AG04449 (cell line): ENCODE data around the gene SBF1.

ENCODE experiments used
- CTCF ChIA-PET: fragments of 350-600 bp; formaldehyde crosslinking; extraction: SDS; loops from one replicate; lab custom pipeline; 2021; ENCODE audit warnings: antibody characterized with exemption; lab: Yijun Ruan, JAX
- POLR2A ChIA-PET: fragments of 400-600, 350-600 bp; formaldehyde crosslinking; extraction: SDS; loops from one replicate; lab custom pipeline; 2020; ENCODE audit warnings: antibody characterized with exemption, inconsistent platforms; lab: Yijun Ruan, JAX
- DNase-seq: peaks from one replicate; pipeline ENCODE4 v3.0.0-alpha.2; 2010; ENCODE audit warnings: low read depth, low spot score
- H3K4me3 ChIP-seq: 2 replicates; pipeline ENCODE4 v1.5.1; 2011; ENCODE audit warnings: low read depth, mild to moderate bottlenecking, control low read depth, low read length
- TF ChIP-seq, protein P1 (sequence below): IDR thresholded peaks from one replicate; pipeline ENCODE4 v1.5.1; 2011; ENCODE audit warnings: mild to moderate bottlenecking, moderate library complexity, low read length, control low read depth, inconsistent platforms; ENCODE audit not compliant: insufficient read depth; ENCODE audit errors: missing control alignments

The SBF1 gene

DNA sequence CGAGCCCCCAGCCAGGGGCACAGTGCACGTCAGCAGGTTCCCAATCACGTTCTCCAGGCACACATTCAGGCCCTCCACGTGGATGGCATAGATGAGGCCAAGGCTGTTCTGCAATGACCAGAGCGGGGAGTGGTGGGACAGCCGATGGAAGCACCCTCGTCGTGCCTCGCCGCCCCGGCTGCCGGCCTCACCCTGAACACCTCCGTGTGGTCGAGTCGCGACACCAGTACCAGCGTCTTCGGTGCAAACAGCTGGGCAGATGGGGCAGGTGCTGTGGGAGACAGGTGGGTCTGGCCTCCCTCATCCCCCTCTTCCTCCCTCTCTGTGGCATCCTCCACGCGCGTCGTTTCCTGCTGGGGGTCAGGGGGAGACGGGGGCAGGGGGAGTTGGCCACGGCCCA lies 7.5 kb downstream of the SBF1 start:
- no peak for DNase-seq
- TF ChIP-seq, protein P1, sequence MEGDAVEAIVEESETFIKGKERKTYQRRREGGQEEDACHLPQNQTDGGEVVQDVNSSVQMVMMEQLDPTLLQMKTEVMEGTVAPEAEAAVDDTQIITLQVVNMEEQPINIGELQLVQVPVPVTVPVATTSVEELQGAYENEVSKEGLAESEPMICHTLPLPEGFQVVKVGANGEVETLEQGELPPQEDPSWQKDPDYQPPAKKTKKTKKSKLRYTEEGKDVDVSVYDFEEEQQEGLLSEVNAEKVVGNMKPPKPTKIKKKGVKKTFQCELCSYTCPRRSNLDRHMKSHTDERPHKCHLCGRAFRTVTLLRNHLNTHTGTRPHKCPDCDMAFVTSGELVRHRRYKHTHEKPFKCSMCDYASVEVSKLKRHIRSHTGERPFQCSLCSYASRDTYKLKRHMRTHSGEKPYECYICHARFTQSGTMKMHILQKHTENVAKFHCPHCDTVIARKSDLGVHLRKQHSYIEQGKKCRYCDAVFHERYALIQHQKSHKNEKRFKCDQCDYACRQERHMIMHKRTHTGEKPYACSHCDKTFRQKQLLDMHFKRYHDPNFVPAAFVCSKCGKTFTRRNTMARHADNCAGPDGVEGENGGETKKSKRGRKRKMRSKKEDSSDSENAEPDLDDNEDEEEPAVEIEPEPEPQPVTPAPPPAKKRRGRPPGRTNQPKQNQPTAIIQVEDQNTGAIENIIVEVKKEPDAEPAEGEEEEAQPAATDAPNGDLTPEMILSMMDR: no peak
- ChIA-PET CTCF (interaction anchor here (0.6 to 1.4 kb wide), 2 partner anchors 17 to 101 kb away, joined by 3 read pairs; no protein-coding TSS in a partner anchor), POLR2A (no interaction called here)
- no peak overlapping the region for H3K4me3 ChIP-seq

DNA sequence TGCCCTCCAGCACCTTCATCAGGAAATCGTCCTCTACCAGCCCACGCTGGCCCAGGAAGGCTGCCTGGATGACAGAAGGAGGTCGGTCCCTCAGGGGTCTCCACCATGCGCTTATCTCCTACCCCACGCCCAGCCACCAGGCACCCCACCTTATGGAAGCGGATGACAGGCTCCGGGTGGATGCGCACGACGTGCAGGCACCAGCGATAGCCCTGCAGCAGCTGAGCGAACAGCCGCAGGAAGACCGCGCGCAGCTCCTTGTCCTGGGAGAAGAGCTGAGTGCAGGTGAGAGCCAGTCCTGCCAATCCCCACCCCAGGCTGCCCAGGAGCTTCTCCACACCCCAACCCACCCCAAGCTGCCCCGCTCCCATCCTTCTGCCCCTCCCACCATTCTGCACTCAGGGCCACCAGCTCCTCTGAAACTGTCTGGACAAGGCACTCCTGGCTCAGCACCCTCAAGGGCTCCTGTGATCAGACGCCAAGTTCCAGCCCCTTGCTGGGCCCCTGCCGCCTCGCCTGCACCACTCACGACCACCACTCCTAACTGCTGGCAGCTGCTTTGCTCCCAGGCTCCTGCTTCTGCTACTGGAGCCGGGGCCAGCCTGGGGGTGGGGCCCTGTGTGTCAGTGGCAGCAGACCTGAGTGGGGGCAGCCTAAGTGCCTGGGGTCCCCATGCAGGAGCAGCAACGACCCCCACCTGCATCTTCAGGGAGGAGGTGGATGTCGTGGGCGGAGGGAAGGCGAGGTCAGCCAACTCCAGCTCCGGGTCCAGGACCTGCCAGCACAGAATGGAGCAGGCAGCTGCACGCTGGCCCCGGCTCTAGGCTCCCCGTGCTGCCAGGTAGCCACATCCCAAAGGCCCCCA lies 9.5 kb downstream of the SBF1 start:
- no peak for DNase-seq
- no peak overlapping the region for H3K4me3 ChIP-seq
- TF ChIP-seq, protein P1: no peak
- POLR2A ChIA-PET: interaction anchor here (0.6 kb wide), 1 partner anchor 214 kb away, joined by 4 read pairs; no protein-coding TSS in a partner anchor
- CTCF ChIA-PET: interaction anchor here (1.1 kb wide), 1 partner anchor 8 kb away, joined by 7 read pairs; no protein-coding TSS in a partner anchor

DNA sequence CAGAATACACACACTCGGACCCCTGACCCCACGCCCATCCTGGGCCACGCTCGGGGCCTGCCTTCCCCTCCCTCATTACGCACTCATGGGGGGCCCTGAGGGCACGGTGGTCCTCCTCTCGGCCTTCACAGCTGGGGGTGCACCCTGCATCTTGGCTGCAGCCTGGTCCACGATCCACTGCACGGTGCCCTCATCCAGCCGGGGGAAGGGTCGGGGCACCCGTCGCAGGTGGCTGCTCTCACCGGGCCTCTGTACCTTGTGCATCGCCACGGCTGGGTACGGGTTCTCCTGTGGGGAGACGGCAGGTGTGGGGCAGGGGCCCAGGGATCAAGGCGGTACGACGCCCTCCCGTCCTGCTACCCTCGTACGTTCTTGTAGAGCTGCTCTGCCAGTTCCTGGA lies 10.4 kb downstream of the SBF1 start:
- no peak for DNase-seq
- POLR2A ChIA-PET: interaction anchor here (0.6 kb wide), 1 partner anchor 213 kb away, joined by 4 read pairs; no protein-coding TSS in a partner anchor
- CTCF ChIA-PET: interaction anchor here (1.3 kb wide), 1 partner anchor 8 kb away, joined by 3 read pairs; no protein-coding TSS in a partner anchor
- H3K4me3 ChIP-seq: no peak overlapping the region
- TF ChIP-seq, protein P1: no peak

DNA sequence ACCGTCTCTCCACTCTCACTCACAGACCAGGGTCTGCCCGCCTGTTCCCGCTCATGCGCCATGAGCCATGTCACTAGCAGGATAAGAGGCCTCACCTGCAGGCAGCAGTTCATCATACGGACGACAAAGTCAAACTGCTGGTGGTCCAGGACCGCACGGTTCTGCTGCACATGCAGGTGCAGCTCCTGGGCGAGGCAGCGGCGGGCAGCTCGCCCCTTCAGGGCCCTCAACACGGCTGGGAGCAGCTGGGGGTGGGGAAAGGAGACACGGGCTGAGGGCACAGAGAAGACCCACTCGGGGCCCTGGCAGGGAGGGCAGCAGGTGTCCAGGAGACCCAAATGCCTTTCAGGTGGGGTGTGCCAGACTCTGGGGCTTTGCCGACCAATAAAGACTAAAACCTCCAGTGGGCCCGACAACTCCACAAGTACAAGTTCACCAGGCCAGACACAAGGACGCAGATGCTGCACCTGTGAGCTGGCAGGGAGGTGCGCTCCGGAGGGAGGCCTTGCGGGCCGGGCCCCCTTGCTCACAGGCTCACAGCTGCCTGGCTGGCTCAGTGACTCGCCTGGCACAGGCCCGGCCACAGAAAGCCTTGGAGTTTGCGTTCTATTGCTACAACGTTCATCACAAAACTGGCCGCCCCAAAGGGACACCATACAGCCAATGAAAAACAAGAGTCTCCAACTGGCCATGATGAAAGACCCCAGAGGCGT lies 11.5 kb downstream of the SBF1 start:
- DNase-seq: no peak
- CTCF ChIA-PET: interaction anchor here (1.3 kb wide), 1 partner anchor 9 kb away, joined by 3 read pairs; no protein-coding TSS in a partner anchor
- no peak overlapping the region for H3K4me3 ChIP-seq
- TF ChIP-seq, protein P1: no peak
- POLR2A ChIA-PET: no interaction called here

DNA sequence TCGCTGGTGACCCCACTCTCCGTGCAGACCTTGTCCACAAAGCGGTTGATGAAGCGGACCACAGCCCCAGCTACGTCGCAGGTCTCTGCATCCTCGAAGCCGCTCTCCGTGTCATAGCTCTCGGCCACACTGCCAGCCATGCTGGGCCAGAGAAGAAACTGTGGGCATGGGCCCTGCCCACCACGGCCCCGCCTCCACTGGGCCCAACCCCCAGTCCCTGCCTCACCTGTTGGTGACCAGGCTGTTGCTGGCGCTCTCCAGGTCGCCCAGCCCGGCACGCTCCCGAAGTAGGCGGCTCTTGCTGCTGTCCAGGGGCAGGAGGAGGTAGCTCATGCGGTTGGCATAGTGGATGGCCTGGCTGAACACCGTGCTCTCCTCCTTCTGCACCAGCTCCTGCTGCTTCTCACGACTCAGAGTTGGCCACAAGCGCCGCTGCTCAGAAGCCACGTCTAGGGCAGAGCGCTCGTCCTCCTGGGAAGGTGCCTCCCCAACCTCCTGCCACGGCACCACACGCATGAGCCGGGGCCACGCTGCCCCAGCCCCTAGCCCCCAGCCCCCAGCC lies 12.8 kb downstream of the SBF1 start:
- no peak overlapping the region for H3K4me3 ChIP-seq
- no peak for DNase-seq
- POLR2A ChIA-PET: no interaction called here
- TF ChIP-seq, protein P1: no peak
- CTCF ChIA-PET: interaction anchor here (1.3 kb wide), 1 partner anchor 11 kb away, joined by 3 read pairs; no protein-coding TSS in a partner anchor
